HG02763 (cell line): ENCODE measurements around the gene SEMA4D.

ENCODE experiments used
- ATAC-seq: cut with Tn5 transposase; IDR thresholded peaks from one replicate; pipeline ENCODE4 v1.9.1; 2021; ENCODE audit warnings: mild to moderate bottlenecking, moderate library complexity; ENCODE audit not compliant: unreplicated experiment

The SEMA4D gene

GRCh38 chr9:89528540-89528939 lies 30.6 kb upstream of the SEMA4D start:
- ATAC-seq = no peak

GRCh38 chr9:89528131-89528530 lies 30.2 kb upstream of the SEMA4D start:
- ATAC-seq = no peak

GRCh38 chr9:89527084-89527483 lies 29.2 kb upstream of the SEMA4D start:
- ATAC-seq = no peak

GRCh38 chr9:89526667-89527066 lies 28.8 kb upstream of the SEMA4D start:
- no peak for ATAC-seq

GRCh38 chr9:89525446-89526374 lies 27.8 kb upstream of the SEMA4D start:
- ATAC-seq = no peak

GRCh38 chr9:89524963-89525362 lies 27.1 kb upstream of the SEMA4D start:
- no peak for ATAC-seq

- no peak for ATAC-seq
Measured at GRCh38 chr9:89523948-89524347, 26.0 kb upstream of the SEMA4D start.

GRCh38 chr9:89522959-89523285 lies 25.0 kb upstream of the SEMA4D start:
- peak; percentile 6 for ATAC-seq

GRCh38 chr9:89522261-89522958 lies 24.5 kb upstream of the SEMA4D start:
- ATAC-seq = peak; percentile 87

GRCh38 chr9:89519366-89519805 lies 21.5 kb upstream of the SEMA4D start:
- no peak for ATAC-seq

GRCh38 chr9:89518466-89519365 lies 20.8 kb upstream of the SEMA4D start:
- ATAC-seq = no peak

- no peak for ATAC-seq
Measured at GRCh38 chr9:89515416-89515815, 17.5 kb upstream of the SEMA4D start.

GRCh38 chr9:89514956-89515355 lies 17.0 kb upstream of the SEMA4D start:
- ATAC-seq = no peak

- no peak for ATAC-seq
Measured at GRCh38 chr9:89514337-89514736, 16.4 kb upstream of the SEMA4D start.

GRCh38 chr9:89513837-89514236 lies 15.9 kb upstream of the SEMA4D start:
- ATAC-seq = no peak

- no peak for ATAC-seq
Measured at GRCh38 chr9:89512382-89512781, 14.5 kb upstream of the SEMA4D start.

GRCh38 chr9:89508951-89509615 lies 11.2 kb upstream of the SEMA4D start:
- no peak for ATAC-seq

GRCh38 chr9:89505911-89506310 lies 8.0 kb upstream of the SEMA4D start:
- ATAC-seq = no peak

- no peak for ATAC-seq
Measured at GRCh38 chr9:89505048-89505447, 7.1 kb upstream of the SEMA4D start.

GRCh38 chr9:89502671-89503070 lies 4.8 kb upstream of the SEMA4D start:
- ATAC-seq = no peak
